Hematopoietic multipotent progenitor cell treated with erythropoietin and hydrocortisone succinate and interleukin-3 and kit ligand, for 17 days (in vitro differentiated cells): ENCODE data around the gene BLTP2.
A peak's percentile ranks its signal among the peaks of the same experiment; 100 is the strongest.

Experiments used
- DNase-seq: peaks from one replicate; pipeline ENCODE4 v3.0.0-alpha.2; 2015; ENCODE audit warnings: low spot score

BLTP2 gene

DNA sequence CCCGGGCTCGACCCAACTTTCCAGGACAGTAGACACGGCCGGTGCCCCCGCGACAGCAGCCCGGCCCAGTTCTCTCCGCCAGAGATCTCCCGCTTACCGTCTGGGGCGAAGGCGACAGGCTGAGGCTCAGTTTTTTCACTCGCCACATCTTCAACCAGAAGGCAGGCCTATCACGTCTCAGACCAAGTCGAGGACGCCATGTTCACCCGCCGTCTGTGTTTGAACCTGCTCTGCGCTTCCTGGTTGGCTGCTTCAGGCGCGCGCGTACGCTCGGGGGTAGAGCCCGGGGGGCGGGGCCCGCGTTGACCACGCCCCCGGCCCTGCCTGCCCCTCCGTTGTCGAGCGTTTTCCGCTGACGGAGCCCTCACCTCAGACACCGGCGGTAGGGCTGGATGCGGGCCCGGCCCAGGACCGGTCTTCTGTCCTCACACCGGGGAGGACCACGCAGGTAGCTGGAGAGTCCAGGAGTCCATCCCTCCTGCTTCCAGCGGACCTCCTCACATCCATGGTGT lies 46.1 kb downstream of the BLTP2 start, which contains the start of gene SPAG5:
Gene SPAG5 (minus strand): TSS at position 227 of the 512 bp plus-strand sequence. CDS start 79 bp downstream, at position 148.
- peak; percentile 94 for DNase-seq

DNA sequence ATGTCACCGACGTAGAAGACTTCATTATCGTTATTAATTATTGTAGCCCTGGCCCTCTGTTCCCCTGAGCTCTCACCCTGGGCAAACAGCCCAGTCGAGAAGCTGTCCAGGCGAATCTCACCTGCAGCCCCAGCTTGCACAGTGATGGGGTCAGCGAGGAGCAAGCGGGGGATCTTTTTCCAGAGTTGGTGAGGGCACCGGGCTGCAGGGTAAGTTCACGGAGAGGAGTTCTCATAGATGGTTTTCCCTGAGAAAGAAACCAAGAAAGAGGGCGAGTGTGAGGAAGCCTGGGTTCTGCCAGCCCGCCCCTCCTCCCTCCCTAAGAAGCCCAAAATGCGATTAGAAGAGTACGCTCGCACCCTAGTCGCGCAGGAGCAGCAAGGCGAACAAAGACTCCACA lies 46.6 kb downstream of the BLTP2 start:
- DNase-seq = no peak

DNA sequence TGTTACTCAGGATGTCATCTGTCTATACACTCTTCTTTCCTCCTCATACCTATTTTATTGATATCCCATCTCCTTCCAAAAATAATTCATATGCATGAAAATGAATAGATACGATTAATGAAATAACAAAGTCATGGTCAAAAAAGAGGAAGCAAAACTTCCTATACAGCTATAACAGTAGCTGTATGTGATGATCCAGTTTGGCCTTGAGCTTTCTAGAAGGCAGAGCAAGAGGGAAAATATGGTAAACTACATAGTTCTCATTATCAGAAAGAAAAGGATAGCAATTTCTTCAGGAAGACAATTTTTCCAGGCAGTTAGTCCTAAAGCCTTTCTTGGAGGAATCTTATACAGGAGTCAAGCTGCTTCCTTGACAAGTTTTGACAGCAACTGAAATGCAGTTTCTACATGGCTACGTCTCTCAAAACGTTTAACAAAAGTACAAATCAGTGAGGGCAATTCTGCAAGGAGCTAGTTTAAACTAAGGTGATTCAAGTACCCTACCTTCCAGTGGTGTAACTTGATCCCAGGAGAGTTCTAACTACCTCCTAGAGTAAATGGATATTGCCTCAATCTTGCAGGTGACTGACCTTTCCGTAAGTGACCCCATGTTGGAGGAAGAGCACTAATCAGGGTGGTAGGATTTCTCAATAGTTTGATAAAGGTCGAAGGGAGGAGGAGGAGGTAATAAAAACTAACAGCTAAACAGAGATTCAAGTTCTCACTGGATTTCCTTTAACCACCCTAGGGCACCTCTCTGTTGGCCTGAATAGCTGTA lies 47.2 kb downstream of the BLTP2 start:
- DNase-seq = no peak
